Bronchial epithelial cell (primary cell): Measurements from ENCODE around the gene SHTN1. TPM values are rescaled to one million over a fixed set of nuclear protein-coding genes. Genes with fewer than 3 reads are reported as not detected.

ENCODE experiments used
- DNase-seq: peaks from one replicate; pipeline ENCODE4 v3.0.0-alpha.2; 2010; ENCODE audit warnings: low read depth
- FAIRE-seq: peaks from 2 replicates; lab custom pipeline; 2011; peaks lifted over from hg19 to GRCh38; lab: Jason Lieb, UNC
- H3K27me3 ChIP-seq: 2 replicates; pipeline ENCODE4 v1.5.1; 2011; ENCODE audit warnings: low read length; ENCODE audit not compliant: control insufficient read depth, insufficient read depth
- H3K36me3 ChIP-seq: 2 replicates; pipeline ENCODE4 v1.5.1; 2011; ENCODE audit warnings: low read length; ENCODE audit not compliant: control insufficient read depth, insufficient read depth
- H3K4me3 ChIP-seq: 2 replicates; pipeline ENCODE4 v1.5.1; 2011; ENCODE audit warnings: mild to moderate bottlenecking, low read depth, low read length, control low read depth
- total RNA-seq: library from RNA; depleted of rRNA; stranded (reverse); fragments of >200 nt; gene quantifications from 2 replicates; pipeline ENCODE4 v1.2.1, GENCODE V29; 2014
- TF ChIP-seq, protein P1 (sequence below): IDR thresholded peaks from 2 replicates; pipeline ENCODE4 v1.5.1; 2011; ENCODE audit warnings: mild to moderate bottlenecking, moderate library complexity, low read length, control low read depth, inconsistent platforms; ENCODE audit not compliant: insufficient read depth, severe bottlenecking

Gene SHTN1
- total RNA-seq, 1 donor from 2014 or later, result 2.1 TPM

- TF ChIP-seq, protein P1, sequence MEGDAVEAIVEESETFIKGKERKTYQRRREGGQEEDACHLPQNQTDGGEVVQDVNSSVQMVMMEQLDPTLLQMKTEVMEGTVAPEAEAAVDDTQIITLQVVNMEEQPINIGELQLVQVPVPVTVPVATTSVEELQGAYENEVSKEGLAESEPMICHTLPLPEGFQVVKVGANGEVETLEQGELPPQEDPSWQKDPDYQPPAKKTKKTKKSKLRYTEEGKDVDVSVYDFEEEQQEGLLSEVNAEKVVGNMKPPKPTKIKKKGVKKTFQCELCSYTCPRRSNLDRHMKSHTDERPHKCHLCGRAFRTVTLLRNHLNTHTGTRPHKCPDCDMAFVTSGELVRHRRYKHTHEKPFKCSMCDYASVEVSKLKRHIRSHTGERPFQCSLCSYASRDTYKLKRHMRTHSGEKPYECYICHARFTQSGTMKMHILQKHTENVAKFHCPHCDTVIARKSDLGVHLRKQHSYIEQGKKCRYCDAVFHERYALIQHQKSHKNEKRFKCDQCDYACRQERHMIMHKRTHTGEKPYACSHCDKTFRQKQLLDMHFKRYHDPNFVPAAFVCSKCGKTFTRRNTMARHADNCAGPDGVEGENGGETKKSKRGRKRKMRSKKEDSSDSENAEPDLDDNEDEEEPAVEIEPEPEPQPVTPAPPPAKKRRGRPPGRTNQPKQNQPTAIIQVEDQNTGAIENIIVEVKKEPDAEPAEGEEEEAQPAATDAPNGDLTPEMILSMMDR, result no peak
- DNase-seq (no peak), FAIRE-seq (no peak)
- no peaks in the 10 kb centered on the region for H3K27me3 ChIP-seq
- no peaks in the 10 kb centered on the region for H3K36me3 ChIP-seq
- H3K4me3 ChIP-seq, result no peak overlapping the region
These were observed 26.1 kb downstream of the SHTN1 start for GRCh38 chr10:116978901-116979300.

- FAIRE-seq (no peak), DNase-seq (peak; percentile 96)
- TF ChIP-seq, protein P1, result no peak
- Histone ChIP-seq H3K27me3 (no peaks in the 10 kb centered on the region), H3K36me3 (no peaks in the 10 kb centered on the region), H3K4me3 (no peak overlapping the region)
These were observed 30.5 kb downstream of the SHTN1 start for GRCh38 chr10:116974456-116975005.

DNA sequence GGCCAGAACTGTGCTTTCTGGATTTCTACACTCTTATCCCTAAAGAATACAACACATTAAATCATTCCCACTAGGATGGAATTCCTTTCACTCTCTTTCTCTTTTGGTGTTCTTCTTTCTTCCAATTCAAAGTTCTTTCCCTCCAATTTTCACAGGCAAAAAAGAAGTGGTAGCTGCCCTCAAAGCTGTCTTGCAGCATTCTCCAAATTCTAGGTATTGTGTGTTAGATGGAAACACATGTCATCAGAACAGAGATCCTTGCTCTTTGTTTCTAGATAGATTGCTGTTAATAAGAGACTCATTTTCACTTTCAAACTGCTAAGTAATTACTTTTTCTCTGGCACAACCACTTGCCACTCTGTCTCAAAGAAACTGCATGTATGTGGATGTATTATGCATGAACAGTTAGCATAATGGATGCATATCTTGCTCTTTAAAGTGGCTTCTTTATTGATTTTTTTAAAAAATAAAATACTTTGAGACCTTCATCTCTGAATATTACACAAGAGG, 31.0 kb downstream of the SHTN1 start:
- H3K4me3 ChIP-seq, result no peak overlapping the region
- no peak for DNase-seq
- no peaks in the 10 kb centered on the region for H3K27me3 ChIP-seq
- TF ChIP-seq, protein P1, result no peak
- H3K36me3 ChIP-seq, result no peaks in the 10 kb centered on the region
- FAIRE-seq, result no peak

DNA sequence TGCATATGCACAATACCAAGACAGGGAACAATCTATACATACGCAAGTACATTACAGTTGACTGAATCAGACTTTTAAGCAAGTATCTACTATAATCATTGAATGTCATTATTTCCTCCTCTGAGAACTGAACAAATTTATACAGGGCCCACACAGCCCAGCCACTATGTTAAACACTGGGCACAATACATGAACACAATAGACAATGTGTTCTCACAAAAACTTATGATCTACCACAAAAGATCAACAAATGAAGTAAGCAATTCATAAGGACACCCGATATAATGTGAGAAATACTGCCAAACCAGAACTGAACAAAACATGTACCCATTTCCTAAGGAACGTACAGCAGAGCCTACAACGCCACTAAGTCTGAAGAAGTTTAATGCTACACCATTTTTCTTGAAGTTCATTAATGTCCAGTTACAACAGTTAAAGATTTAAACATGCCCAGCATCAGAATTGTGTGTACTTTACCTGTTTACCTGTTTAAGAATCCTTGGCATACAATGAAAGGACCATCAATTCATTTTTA, 31.5 kb downstream of the SHTN1 start:
- FAIRE-seq (no peak), DNase-seq (no peak)
- TF ChIP-seq, protein P1, result no peak
- no peaks in the 10 kb centered on the region for H3K27me3 ChIP-seq
- H3K36me3 ChIP-seq, result no peaks in the 10 kb centered on the region
- H3K4me3 ChIP-seq, result no peak overlapping the region

- TF ChIP-seq, protein P1, result no peak
- no peak for FAIRE-seq
These were observed 32.9 kb downstream of the SHTN1 start for GRCh38 chr10:116972131-116972530.

More at GRCh38 chr10:116972131-116972530, 32.9 kb downstream of the SHTN1 start:
- Histone ChIP-seq H3K36me3 (no peaks in the 10 kb centered on the region), H3K27me3 (no peaks in the 10 kb centered on the region), H3K4me3 (no peak overlapping the region)
- DNase-seq, result no peak
